Measurements from ENCODE around the gene CNR2.

DNA sequence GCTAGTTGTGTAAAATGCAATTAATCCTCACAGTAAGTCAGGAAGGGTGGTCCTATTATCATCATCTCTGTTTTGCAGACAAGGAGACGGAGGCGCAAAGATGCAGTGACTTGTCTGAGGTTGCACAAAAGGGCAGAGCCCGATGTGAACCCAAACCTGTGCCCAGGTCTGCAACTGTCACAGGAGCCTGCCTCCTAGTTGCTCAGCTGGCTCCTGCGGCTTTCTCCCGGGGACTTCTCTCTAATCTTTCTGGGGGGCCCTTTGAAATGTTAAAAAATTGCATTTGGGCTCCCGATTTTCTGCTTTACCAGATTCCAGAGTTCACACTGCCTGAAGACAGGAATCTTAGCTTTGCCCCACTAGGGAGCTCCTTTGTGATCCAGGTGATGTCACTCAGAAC lies 9.4 kb downstream of the CNR2 start:
- no peak for TF ChIP-seq POLR2A (IDR thresholded peaks at IDR 0.05; ENCODE audit: low read depth, low read length)
- no peak for TF ChIP-seq TAF1 (IDR thresholded peaks at IDR 0.05; ENCODE audit: borderline replicate concordance, low read depth, low read length)
- TF ChIP-seq POLR2AphosphoS5 (IDR thresholded peaks at IDR 0.05; ENCODE audit: low read depth, low read length), result no peak
